HCEC 1CT (cell line): ENCODE data around the gene PRR23B.

Source experiments
- DNase-seq: peaks from one replicate; pipeline ENCODE4 v3.0.0-alpha.2; 2017

PRR23B gene

GRCh38 chr3:138972941-138973340 is 47.8 kb downstream of the PRR23B start:
- DNase-seq = no peak

DNA sequence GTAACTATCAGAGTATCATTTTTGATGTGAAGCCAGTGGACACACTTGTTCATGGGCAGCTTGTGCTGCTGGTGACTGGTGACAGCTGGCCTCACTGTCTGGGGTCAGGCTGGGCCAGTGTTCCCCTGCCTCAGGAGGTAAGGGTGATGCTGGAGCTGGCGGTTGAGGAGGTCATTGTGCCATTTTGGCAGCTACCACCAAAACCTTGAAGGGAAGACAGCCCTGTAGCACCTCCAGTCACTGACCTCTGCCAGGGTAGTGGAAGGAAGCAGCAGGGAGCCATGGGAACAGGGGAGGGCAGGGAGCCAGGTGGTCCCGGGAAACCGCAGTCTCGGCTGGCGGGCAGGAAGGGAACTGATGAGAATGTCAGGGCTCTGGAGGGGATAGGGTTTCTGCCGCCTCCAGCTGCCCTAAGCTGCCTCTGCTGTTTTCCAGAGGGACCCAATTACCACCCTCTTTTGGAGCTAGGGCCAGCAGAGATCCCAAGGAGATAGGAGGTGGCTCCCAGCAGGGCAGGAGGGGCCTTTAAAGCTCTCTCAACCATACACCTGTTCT is 48.9 kb downstream of the PRR23B start:
- DNase-seq = no peak
